Measurements from ENCODE around the gene TMBIM6. TPM values are rescaled to one million over a fixed set of nuclear protein-coding genes. Genes with fewer than 3 reads are reported as not detected.

Gene TMBIM6
- total and polyA plus RNA-seq, 9 of the 15 experiments (the other 6 are each of a cell fraction or from before 2014, with no cell fraction given): 147 to 1,288 (median 352) TPM

- TF ChIP-seq ZC3H8 (IDR thresholded peaks at IDR 0.05) (no peak), NFIX (CRISPR knock-in tag; IDR thresholded peaks at IDR 0.05; ENCODE audit: low read depth) (no peak), ZKSCAN8 (CRISPR knock-in tag; IDR thresholded peaks at IDR 0.05) (peak; percentile 70; the same call in 1 of the 2 replicates), ZNF24 (IDR thresholded peaks at IDR 0.05) (peak; percentile 90; the same call in 1 of the 2 replicates), HBP1 (CRISPR knock-in tag; IDR thresholded peaks at IDR 0.05) (0 out of 2 replicates have a peak, but pooled peaks have one; percentile 58), ZNF134 (CRISPR knock-in tag; conservative IDR thresholded peaks at IDR 0.05) (peak; percentile 65; the same call in 1 of the 2 replicates), CAMTA2 (CRISPR knock-in tag; conservative IDR thresholded peaks at IDR 0.05) (no peak), USF2 (CRISPR knock-in tag; IDR thresholded peaks at IDR 0.05) (no peak), ZNF232 (CRISPR knock-in tag; IDR thresholded peaks at IDR 0.05) (no peak), TEAD4 (IDR thresholded peaks at IDR 0.05; ENCODE audit: low read length) (peak; percentile 94), TEAD4 (CRISPR knock-in tag; IDR thresholded peaks at IDR 0.05; ENCODE audit: borderline replicate concordance) (no peak), RBBP5 (IDR thresholded peaks at IDR 0.05; ENCODE audit: borderline replicate concordance, insufficient read depth, low read length, poor library complexity, severe bottlenecking) (no peak), ZNF239 (CRISPR knock-in tag; IDR thresholded peaks at IDR 0.05) (no peak), CREM (IDR thresholded peaks at IDR 0.05; ENCODE audit: low read depth) (peak; percentile 62; the same call in 1 of the 2 replicates), MIER1 (IDR thresholded peaks at IDR 0.05; ENCODE audit: low read depth) (no peak), ZNF785 (CRISPR knock-in tag; IDR thresholded peaks at IDR 0.05) (no peak), ZNF644 (tag; IDR thresholded peaks at IDR 0.05; ENCODE audit: low read depth) (0 out of 2 replicates have a peak, but pooled peaks have one; percentile 57), ZNF224 (CRISPR knock-in tag; IDR thresholded peaks at IDR 0.05) (no peak), MAZ (CRISPR knock-in tag; conservative IDR thresholded peaks at IDR 0.05 in 1 of 2, IDR thresholded peaks at IDR 0.05 in 1 of 2) (peak; percentile 57 to 64), TAF15 (IDR thresholded peaks at IDR 0.05; ENCODE audit: low read depth, low read length) (no peak), ZNF124 (CRISPR knock-in tag; IDR thresholded peaks at IDR 0.05) (no peak), RCOR1 (IDR thresholded peaks at IDR 0.05; ENCODE audit: borderline replicate concordance in 1 of 2, low read depth in 2 of 2, low read length in 2 of 2) (peak in 1 of 2 experiments; percentile 82; a peak in 1 of 4 replicates), MLX (CRISPR knock-in tag; conservative IDR thresholded peaks at IDR 0.05) (no peak), ZNF79 (CRISPR knock-in tag; IDR thresholded peaks at IDR 0.05; ENCODE audit: low read depth) (no peak; the same call in 1 of the 2 replicates), ZBTB9 (CRISPR knock-in tag; IDR thresholded peaks at IDR 0.05) (peak; percentile 70; the same call in 1 of the 2 replicates), NCOA1 (IDR thresholded peaks at IDR 0.05; ENCODE audit: low read depth) (no peak), EZH2 (IDR thresholded peaks at IDR 0.05; ENCODE audit: borderline replicate concordance, low read depth, low read length) (no peak)
These were observed 10.7 kb upstream of the TMBIM6 start (continued) for GRCh38 chr12:49730568-49731101.

All from K562 (cell line).